Astrocyte (in vitro differentiated cells and primary cell): ENCODE data around the gene SUGCT. TPM values are rescaled to one million over a fixed set of nuclear protein-coding genes. Genes with fewer than 3 reads are reported as not detected.

ENCODE experiments used
- DNase-seq: peaks from one replicate; pipeline ENCODE4 v3.0.0-alpha.2; 2010; ENCODE audit warnings: low read depth
- FAIRE-seq: peaks from 2 replicates; lab custom pipeline; 2011; peaks lifted over from hg19 to GRCh38; lab: Jason Lieb, UNC
- H2AFZ ChIP-seq: 2 replicates; pipeline ENCODE4 v1.6.0; 2012; ENCODE audit warnings: low read depth, low read length, inconsistent platforms
- H3K27ac ChIP-seq: 2 replicates; pipeline ENCODE4 v1.5.1; 2011; ENCODE audit warnings: low read depth, low read length, inconsistent platforms
- H3K27me3 ChIP-seq: 2 replicates; pipeline ENCODE4 v1.6.0; 2011; ENCODE audit warnings: low read length, inconsistent platforms; ENCODE audit not compliant: insufficient read depth
- H3K36me3 ChIP-seq: 2 replicates; pipeline ENCODE4 v1.5.1; 2011; ENCODE audit warnings: low read length, inconsistent platforms; ENCODE audit not compliant: insufficient read depth
- H3K4me1 ChIP-seq: 2 replicates; pipeline ENCODE4 v1.5.1; 2011; ENCODE audit warnings: low read length, inconsistent platforms; ENCODE audit not compliant: insufficient read depth
- H3K4me2 ChIP-seq: 2 replicates; pipeline ENCODE4 v1.6.0; 2012; ENCODE audit warnings: low read length, inconsistent platforms
- H3K4me3 ChIP-seq: 2 replicates; pipeline ENCODE4 v1.5.1; 2011; ENCODE audit warnings: low read depth, mild to moderate bottlenecking, low read length, inconsistent platforms; ENCODE audit not compliant: insufficient read depth
- H3K79me2 ChIP-seq: 2 replicates; pipeline ENCODE4 v1.6.0; 2012; ENCODE audit warnings: mild to moderate bottlenecking, low read length, inconsistent platforms; ENCODE audit not compliant: insufficient read depth
- H3K9ac ChIP-seq: 2 replicates; pipeline ENCODE4 v1.6.0; 2012; ENCODE audit warnings: mild to moderate bottlenecking, low read length, inconsistent platforms
- H3K9me3 ChIP-seq: 2 replicates; pipeline ENCODE4 v1.5.1; 2012; ENCODE audit warnings: low read depth, mild to moderate bottlenecking, low read length, inconsistent platforms; ENCODE audit not compliant: insufficient read depth
- H4K20me1 ChIP-seq: 2 replicates; pipeline ENCODE4 v1.6.0; 2012; ENCODE audit warnings: low read length, inconsistent platforms; ENCODE audit not compliant: insufficient read depth
- H3K27ac Mint-ChIP-seq: one replicate; pipeline ENCODE4 v1.8.0; 2021; ENCODE audit warnings: mild to moderate bottlenecking, mixed read lengths; ENCODE audit not compliant: unreplicated experiment
- H3K27me3 Mint-ChIP-seq: one replicate; pipeline ENCODE4 v1.8.0; 2021; ENCODE audit warnings: low read depth, mixed read lengths; ENCODE audit not compliant: unreplicated experiment
- H3K36me3 Mint-ChIP-seq: one replicate; pipeline ENCODE4 v1.8.0; 2021; ENCODE audit warnings: low read depth, mixed read lengths; ENCODE audit not compliant: unreplicated experiment
- H3K4me1 Mint-ChIP-seq: one replicate; pipeline ENCODE4 v1.8.0; 2021; ENCODE audit warnings: low read depth, mixed read lengths; ENCODE audit not compliant: unreplicated experiment
- H3K4me3 Mint-ChIP-seq: one replicate; pipeline ENCODE4 v1.8.0; 2021; ENCODE audit warnings: mild to moderate bottlenecking, moderate library complexity, mixed read lengths; ENCODE audit not compliant: unreplicated experiment
- H3K9me3 Mint-ChIP-seq: one replicate; pipeline ENCODE4 v1.8.0; 2021; ENCODE audit warnings: mild to moderate bottlenecking, mixed read lengths; ENCODE audit not compliant: unreplicated experiment
- EZH2 ChIP-seq: IDR thresholded peaks from 2 replicates; pipeline ENCODE4 v1.6.1; 2012; ENCODE audit warnings: mild to moderate bottlenecking, low read length, inconsistent platforms; ENCODE audit not compliant: insufficient read depth
- total RNA-seq: library from RNA; stranded (reverse); gene quantifications from 2 replicates; pipeline ENCODE4 v1.2.1, GENCODE V29; 2021
- TF ChIP-seq, protein P1 (sequence below): IDR thresholded peaks from 2 replicates; pipeline ENCODE4 v1.5.1; 2011; ENCODE audit warnings: low read depth, mild to moderate bottlenecking, inconsistent platforms, low read length, moderate library complexity; ENCODE audit not compliant: insufficient read depth

Gene SUGCT
- total RNA-seq, 1 donor from 2014 or later = 15.5 TPM

DNA sequence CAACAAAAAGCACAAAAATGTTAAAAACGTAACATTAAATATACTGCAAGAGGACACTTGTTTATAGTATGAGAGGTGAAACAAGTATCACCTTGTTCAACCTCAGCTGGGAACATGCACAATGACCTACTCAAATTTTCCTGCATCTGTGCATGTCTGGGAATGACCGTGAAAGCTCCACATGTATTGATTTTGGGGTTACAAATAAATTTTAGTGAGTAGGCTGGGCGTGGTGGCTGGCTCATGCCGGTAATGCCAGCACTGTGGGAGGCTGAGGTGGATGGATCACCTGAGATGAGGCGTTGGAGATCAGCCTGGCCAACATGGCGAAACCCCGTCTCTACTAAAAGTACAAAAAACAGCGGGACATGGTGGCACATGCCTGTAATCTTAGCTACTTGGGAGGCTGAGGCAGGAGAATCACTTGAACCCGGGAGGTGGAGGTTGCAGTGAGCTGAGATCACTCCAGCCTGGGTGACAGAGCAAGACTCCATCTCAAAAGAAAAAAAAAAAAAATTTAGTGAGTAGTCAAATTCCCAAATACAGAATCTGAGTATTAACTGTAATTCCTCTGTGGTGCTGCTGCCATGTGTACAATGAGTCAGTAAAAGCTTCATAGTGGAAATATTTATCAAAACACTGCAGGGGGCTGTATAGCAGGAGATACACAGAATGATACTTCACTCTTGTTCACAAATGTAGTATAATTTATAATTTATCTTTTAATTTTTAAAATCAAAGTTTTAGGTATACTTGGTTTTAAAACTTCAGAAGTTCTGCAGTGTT lies 41.1 kb downstream of the SUGCT start:
- Histone ChIP-seq H2AFZ (no peak overlapping the region), H3K27ac (no peak overlapping the region), H3K36me3 (no peaks in the 10 kb centered on the region), H3K9ac (no peak overlapping the region), H3K9me3 (no peaks in the 10 kb centered on the region), H3K27me3 (no peaks in the 10 kb centered on the region), H3K4me2 (no peak overlapping the region), H4K20me1 (no peaks in the 10 kb centered on the region), H3K4me3 (no peak overlapping the region), H3K79me2 (no peaks in the 10 kb centered on the region), H3K4me1 (peaks cover 3% of the 10 kb centered on the region)
- no peaks in the 10 kb centered on the region for H3K9me3 Mint-ChIP-seq
- peaks cover 2% of the 10 kb centered on the region for H3K36me3 Mint-ChIP-seq
- H3K4me1 Mint-ChIP-seq = no peaks in the 10 kb centered on the region
- FAIRE-seq (no peak), DNase-seq (peak; percentile 23)
- no peak overlapping the region for H3K27ac Mint-ChIP-seq
- H3K4me3 Mint-ChIP-seq = no peak overlapping the region
- H3K27me3 Mint-ChIP-seq = no peaks in the 10 kb centered on the region
- TF ChIP-seq, protein P1, sequence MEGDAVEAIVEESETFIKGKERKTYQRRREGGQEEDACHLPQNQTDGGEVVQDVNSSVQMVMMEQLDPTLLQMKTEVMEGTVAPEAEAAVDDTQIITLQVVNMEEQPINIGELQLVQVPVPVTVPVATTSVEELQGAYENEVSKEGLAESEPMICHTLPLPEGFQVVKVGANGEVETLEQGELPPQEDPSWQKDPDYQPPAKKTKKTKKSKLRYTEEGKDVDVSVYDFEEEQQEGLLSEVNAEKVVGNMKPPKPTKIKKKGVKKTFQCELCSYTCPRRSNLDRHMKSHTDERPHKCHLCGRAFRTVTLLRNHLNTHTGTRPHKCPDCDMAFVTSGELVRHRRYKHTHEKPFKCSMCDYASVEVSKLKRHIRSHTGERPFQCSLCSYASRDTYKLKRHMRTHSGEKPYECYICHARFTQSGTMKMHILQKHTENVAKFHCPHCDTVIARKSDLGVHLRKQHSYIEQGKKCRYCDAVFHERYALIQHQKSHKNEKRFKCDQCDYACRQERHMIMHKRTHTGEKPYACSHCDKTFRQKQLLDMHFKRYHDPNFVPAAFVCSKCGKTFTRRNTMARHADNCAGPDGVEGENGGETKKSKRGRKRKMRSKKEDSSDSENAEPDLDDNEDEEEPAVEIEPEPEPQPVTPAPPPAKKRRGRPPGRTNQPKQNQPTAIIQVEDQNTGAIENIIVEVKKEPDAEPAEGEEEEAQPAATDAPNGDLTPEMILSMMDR = no peak
- TF ChIP-seq EZH2 = no peak

DNA sequence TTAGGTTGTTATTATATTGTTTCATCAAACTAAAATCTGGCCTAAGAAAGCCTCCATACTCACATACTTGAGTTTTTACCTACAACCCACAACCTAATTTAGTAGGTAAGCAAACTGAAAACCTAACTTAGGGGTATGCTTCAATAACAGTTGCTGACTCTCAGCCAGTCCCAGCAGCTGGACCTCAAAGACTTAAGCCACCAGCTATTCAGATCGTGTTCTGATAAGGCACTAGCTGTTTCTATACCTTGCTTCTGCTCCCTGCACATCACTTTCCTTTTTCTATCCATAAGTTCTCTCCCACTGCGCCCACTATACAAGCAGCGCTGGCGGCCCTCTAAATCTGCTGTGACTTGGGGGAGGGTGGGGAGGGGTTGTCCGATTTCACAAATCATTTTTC lies 42.3 kb downstream of the SUGCT start:
- H3K9me3 Mint-ChIP-seq = no peaks in the 10 kb centered on the region
- peaks cover 3% of the 10 kb centered on the region for H3K4me1 ChIP-seq
- H3K27ac ChIP-seq = no peak overlapping the region
- no peak overlapping the region for H2AFZ ChIP-seq
- no peaks in the 10 kb centered on the region for H3K9me3 ChIP-seq
- H3K27me3 Mint-ChIP-seq = no peaks in the 10 kb centered on the region
- H3K36me3 ChIP-seq = no peaks in the 10 kb centered on the region
- FAIRE-seq = no peak
- TF ChIP-seq, protein P1 = no peak
- TF ChIP-seq EZH2 = no peak
- H3K4me3 Mint-ChIP-seq = no peak overlapping the region
- no peaks in the 10 kb centered on the region for H3K79me2 ChIP-seq
- H3K27me3 ChIP-seq = no peaks in the 10 kb centered on the region
- H3K36me3 Mint-ChIP-seq = no peaks in the 10 kb centered on the region
- no peak for DNase-seq
- no peak overlapping the region for H3K4me2 ChIP-seq
- H3K4me3 ChIP-seq = no peak overlapping the region
- H4K20me1 ChIP-seq = no peaks in the 10 kb centered on the region
- no peak overlapping the region for H3K9ac ChIP-seq
- no peak overlapping the region for H3K27ac Mint-ChIP-seq
- H3K4me1 Mint-ChIP-seq = no peaks in the 10 kb centered on the region

DNA sequence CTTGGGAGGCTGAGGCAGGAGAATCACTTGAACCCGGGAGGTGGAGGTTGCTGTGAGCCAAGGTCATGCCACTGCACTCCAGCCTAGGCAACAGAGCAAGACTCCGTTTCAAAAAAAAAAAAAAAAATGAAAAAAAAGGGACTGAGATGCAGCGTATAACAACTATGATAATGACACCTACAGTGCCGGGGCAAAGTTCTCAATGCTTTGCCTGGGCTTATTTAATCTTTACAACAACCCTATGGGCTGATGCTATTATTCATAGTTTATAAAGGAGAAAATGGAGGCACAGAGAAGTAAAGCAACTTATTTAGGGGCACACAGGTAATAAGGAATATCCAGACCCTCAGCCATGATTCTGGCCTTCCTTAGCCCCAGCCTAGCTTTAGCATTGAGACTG lies 47.6 kb downstream of the SUGCT start:
- no peak for TF ChIP-seq EZH2
- TF ChIP-seq, protein P1 = no peak
- no peak overlapping the region for H2AFZ ChIP-seq
- Mint-ChIP-seq H3K27me3 (no peaks in the 10 kb centered on the region), H3K4me1 (no peaks in the 10 kb centered on the region), H3K27ac (no peak overlapping the region), H3K36me3 (peaks cover 6% of the 10 kb centered on the region), H3K4me3 (no peak overlapping the region), H3K9me3 (no peaks in the 10 kb centered on the region)
- H3K36me3 ChIP-seq = no peaks in the 10 kb centered on the region
- no peaks in the 10 kb centered on the region for H3K4me1 ChIP-seq
- H4K20me1 ChIP-seq = no peaks in the 10 kb centered on the region
- no peak for DNase-seq
- H3K9ac ChIP-seq = no peak overlapping the region
- no peak for FAIRE-seq
- H3K79me2 ChIP-seq = no peaks in the 10 kb centered on the region
- H3K27me3 ChIP-seq = no peaks in the 10 kb centered on the region
- H3K4me2 ChIP-seq = no peak overlapping the region
- no peak overlapping the region for H3K4me3 ChIP-seq
- no peak overlapping the region for H3K27ac ChIP-seq
- H3K9me3 ChIP-seq = no peaks in the 10 kb centered on the region
